Epithelial cell of esophagus (primary cell): ENCODE results near the gene ATXN1.

Source experiments
- DNase-seq: peaks from one replicate; pipeline ENCODE4 v3.0.0; 2010; ENCODE audit warnings: low read depth
- H3K4me3 ChIP-seq: 2 replicates; pipeline ENCODE4 v1.5.1; 2011; ENCODE audit warnings: mild to moderate bottlenecking, low read length, control low read depth
- TF ChIP-seq, protein P1 (sequence below): IDR thresholded peaks from 2 replicates; pipeline ENCODE4 v1.5.1; 2011; ENCODE audit warnings: low read depth, mild to moderate bottlenecking, low read length, control low read depth, inconsistent platforms; ENCODE audit not compliant: insufficient read depth; ENCODE audit errors: missing control alignments

Gene ATXN1

GRCh38 chr6:16671302-16672289, 89.7 kb downstream of the ATXN1 start:
- no peak overlapping the region for H3K4me3 ChIP-seq
- DNase-seq: peak; percentile 33
- TF ChIP-seq, protein P1, sequence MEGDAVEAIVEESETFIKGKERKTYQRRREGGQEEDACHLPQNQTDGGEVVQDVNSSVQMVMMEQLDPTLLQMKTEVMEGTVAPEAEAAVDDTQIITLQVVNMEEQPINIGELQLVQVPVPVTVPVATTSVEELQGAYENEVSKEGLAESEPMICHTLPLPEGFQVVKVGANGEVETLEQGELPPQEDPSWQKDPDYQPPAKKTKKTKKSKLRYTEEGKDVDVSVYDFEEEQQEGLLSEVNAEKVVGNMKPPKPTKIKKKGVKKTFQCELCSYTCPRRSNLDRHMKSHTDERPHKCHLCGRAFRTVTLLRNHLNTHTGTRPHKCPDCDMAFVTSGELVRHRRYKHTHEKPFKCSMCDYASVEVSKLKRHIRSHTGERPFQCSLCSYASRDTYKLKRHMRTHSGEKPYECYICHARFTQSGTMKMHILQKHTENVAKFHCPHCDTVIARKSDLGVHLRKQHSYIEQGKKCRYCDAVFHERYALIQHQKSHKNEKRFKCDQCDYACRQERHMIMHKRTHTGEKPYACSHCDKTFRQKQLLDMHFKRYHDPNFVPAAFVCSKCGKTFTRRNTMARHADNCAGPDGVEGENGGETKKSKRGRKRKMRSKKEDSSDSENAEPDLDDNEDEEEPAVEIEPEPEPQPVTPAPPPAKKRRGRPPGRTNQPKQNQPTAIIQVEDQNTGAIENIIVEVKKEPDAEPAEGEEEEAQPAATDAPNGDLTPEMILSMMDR: no peak

DNA sequence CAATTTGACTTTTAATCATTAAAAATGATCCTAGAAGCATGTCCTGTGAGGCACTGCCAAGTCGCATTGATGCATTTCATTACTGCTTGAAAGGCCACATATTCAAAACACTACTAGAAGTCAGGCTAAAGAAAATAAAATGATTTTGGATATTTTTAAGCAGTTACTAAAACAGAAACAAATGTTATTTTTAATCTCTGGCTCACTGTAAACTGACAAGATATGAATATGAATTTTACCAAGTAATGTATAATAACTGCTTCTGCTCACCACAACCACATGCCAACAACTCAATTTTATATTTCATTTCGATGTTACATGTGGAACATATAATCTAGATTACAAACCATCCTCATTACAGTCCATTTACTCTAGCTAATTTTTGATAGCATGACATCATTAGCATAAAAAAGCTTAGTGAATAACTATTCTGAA, 90.6 kb downstream of the ATXN1 start:
- TF ChIP-seq, protein P1: no peak
- DNase-seq: no peak
- no peak overlapping the region for H3K4me3 ChIP-seq

DNA sequence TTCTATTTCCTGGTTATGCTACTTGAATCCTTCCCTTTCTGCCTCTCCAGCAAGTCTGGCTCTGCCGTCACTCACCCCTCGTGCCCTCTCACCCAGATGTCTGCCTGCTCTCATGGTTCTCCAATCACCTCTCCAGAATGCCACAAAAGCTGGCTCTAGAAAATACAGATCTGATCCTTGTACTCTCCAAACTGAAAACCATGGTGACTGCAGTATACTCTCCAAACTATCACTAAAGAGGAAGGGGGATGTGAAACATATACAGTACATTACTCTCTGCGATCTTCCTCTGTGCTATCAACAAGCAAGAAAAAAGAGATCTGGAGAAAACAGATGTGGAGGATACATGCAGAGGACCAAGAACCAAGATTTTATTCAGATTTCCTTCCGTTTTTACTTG, 91.1 kb downstream of the ATXN1 start:
- TF ChIP-seq, protein P1: no peak
- no peak for DNase-seq
- no peak overlapping the region for H3K4me3 ChIP-seq

DNA sequence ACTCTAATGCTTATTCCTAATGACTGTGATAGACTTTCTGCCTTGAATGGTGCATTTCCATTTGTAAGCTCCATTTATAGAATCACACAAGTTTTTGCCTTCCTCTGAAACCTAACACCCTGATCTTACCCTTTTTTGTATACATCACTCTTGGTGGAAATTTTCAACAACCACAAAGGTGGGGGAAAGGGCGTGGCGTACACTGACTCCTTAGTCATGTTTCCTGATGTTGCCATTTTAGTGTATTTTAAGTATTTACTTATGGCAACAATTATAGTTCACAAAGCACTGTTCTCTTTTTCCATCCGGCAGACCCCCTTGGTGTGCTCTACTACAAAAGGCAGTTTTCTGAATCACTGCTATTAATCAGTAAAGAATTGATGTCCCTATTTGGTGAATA, 92.0 kb downstream of the ATXN1 start:
- peak; percentile 74 for DNase-seq
- H3K4me3 ChIP-seq: no peak overlapping the region
- TF ChIP-seq, protein P1: no peak

DNA sequence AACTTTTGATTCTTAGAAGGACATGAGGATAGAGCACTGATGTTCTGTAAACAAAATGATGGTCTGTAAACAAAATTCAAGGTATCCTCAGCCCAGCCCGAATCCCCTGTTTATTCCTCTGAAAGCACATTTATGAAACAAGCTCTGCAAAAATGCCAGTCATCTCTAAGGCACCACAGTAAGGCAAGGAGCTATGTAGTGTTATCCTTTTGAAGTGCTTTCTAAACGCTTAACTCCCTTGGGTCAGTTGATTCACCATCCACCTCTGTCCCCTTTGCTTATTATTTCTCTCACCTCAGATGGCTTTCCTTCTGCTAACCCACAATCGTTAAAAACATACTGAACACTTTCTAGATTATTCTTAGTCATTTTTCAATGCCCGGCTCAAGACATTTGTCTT, 93.8 kb downstream of the ATXN1 start:
- no peak overlapping the region for H3K4me3 ChIP-seq
- TF ChIP-seq, protein P1: no peak
- no peak for DNase-seq

- TF ChIP-seq, protein P1: no peak
- no peak overlapping the region for H3K4me3 ChIP-seq
- DNase-seq: no peak
These were observed 95.3 kb downstream of the ATXN1 start for GRCh38 chr6:16665992-16666391.
